RKO (cell line): Measurements from ENCODE around the gene TMEM98.
"Not testable (repeated sequence)": the region's sequence is repeated elsewhere in the genome, so short reads cannot be mapped to it uniquely, and the experiment has no call there.

Experiments
- DNase-seq: peaks from one replicate; pipeline ENCODE4 v3.0.0-alpha.2; 2016; ENCODE audit warnings: low spot score

The TMEM98 gene

GRCh38 chr17:32915245-32915644 is 12.7 kb upstream of the TMEM98 start:
- DNase-seq, result no peak

- no peak for DNase-seq
These were observed 11.8 kb upstream of the TMEM98 start for GRCh38 chr17:32916134-32916533.

- DNase-seq, result no peak
These were observed 10.9 kb upstream of the TMEM98 start for GRCh38 chr17:32917081-32917480.

- no peak for DNase-seq
These were observed 10.1 kb upstream of the TMEM98 start for GRCh38 chr17:32917842-32918241.

- DNase-seq, result not testable (repeated sequence)
These were observed 8.1 kb upstream of the TMEM98 start for GRCh38 chr17:32919876-32920275.

- DNase-seq, result no peak
These were observed 7.7 kb upstream of the TMEM98 start for GRCh38 chr17:32920293-32920692.

- DNase-seq, result no peak
These were observed 6.9 kb upstream of the TMEM98 start for GRCh38 chr17:32921017-32921416.

GRCh38 chr17:32923905-32924304 is 4.0 kb upstream of the TMEM98 start:
- DNase-seq, result not testable (repeated sequence)

- DNase-seq, result no peak
These were observed 1.8 kb upstream of the TMEM98 start for GRCh38 chr17:32926183-32926582.

- DNase-seq, result not testable (repeated sequence)
These were observed 1.2 kb upstream of the TMEM98 start for GRCh38 chr17:32926789-32927188.

- no peak for DNase-seq
These were observed 691 bp upstream of the TMEM98 start for GRCh38 chr17:32927201-32927723.

- DNase-seq, result peak; percentile 19
These were observed 908 bp downstream of the TMEM98 start for GRCh38 chr17:32928586-32929535.

- no peak for DNase-seq
These were observed 1.6 kb downstream of the TMEM98 start for GRCh38 chr17:32929588-32929987.

GRCh38 chr17:32930512-32930911 is 2.6 kb downstream of the TMEM98 start:
- DNase-seq, result no peak

- DNase-seq, result peak; percentile 17
These were observed 3.7 kb downstream of the TMEM98 start for GRCh38 chr17:32931686-32932085.

GRCh38 chr17:32933881-32934280 is 5.9 kb downstream of the TMEM98 start:
- no peak for DNase-seq

- DNase-seq, result no peak
These were observed 7.8 kb downstream of the TMEM98 start for GRCh38 chr17:32935726-32936125.

GRCh38 chr17:32936186-32936893 is 8.4 kb downstream of the TMEM98 start:
- no peak for DNase-seq

- peak; percentile 69 for DNase-seq
These were observed 9.0 kb downstream of the TMEM98 start for GRCh38 chr17:32936894-32937500.

GRCh38 chr17:32940706-32941390 is 12.9 kb downstream of the TMEM98 start:
- no peak for DNase-seq

GRCh38 chr17:32941419-32942032 is 13.6 kb downstream of the TMEM98 start:
- DNase-seq, result no peak
